ENCODE measurements around the gene CDC25A. TPM values are rescaled to one million over a fixed set of nuclear protein-coding genes. Genes with fewer than 3 reads are reported as not detected.
"Not testable (repeated sequence)": the region's sequence is repeated elsewhere in the genome, so short reads cannot be mapped to it uniquely, and the experiment has no call there.

CDC25A gene
- total RNA-seq, 1 donor from 2014 or later: 2.6 TPM

GRCh38 chr3:48214225-48214624, 26.0 kb upstream of the CDC25A start:
- Mint-ChIP-seq H3K36me3 (ENCODE audit: low read depth) (no peaks in the 10 kb centered on the region), H3K4me3 (ENCODE audit: unreplicated experiment) (no peak overlapping the region), H3K27me3 (ENCODE audit: low read depth) (no peaks in the 10 kb centered on the region), H3K4me1 (ENCODE audit: low read depth) (peaks cover 7% of the 10 kb centered on the region), H3K9me3 (ENCODE audit: low read depth) (no peaks in the 10 kb centered on the region), H3K27ac (ENCODE audit: unreplicated experiment) (no peak overlapping the region)
- TF ChIP-seq CTCF (IDR thresholded peaks at IDR 0.05): no peak
- no peak for DNase-seq (ENCODE audit: low spot score)

- H3K27ac Mint-ChIP-seq (ENCODE audit: unreplicated experiment); H3K9me3 Mint-ChIP-seq (ENCODE audit: low read depth); H3K27me3 Mint-ChIP-seq (ENCODE audit: low read depth); H3K4me1 Mint-ChIP-seq (ENCODE audit: low read depth); H3K4me3 Mint-ChIP-seq (ENCODE audit: unreplicated experiment); H3K36me3 Mint-ChIP-seq (ENCODE audit: low read depth); DNase-seq (ENCODE audit: low spot score): not testable (repeated sequence)
Observed at GRCh38 chr3:48211776-48212175, 23.6 kb upstream of the CDC25A start.

- not testable (repeated sequence) for H3K27ac Mint-ChIP-seq (ENCODE audit: unreplicated experiment); DNase-seq (ENCODE audit: low spot score); H3K9me3 Mint-ChIP-seq (ENCODE audit: low read depth); H3K4me1 Mint-ChIP-seq (ENCODE audit: low read depth); H3K27me3 Mint-ChIP-seq (ENCODE audit: low read depth); H3K36me3 Mint-ChIP-seq (ENCODE audit: low read depth); H3K4me3 Mint-ChIP-seq (ENCODE audit: unreplicated experiment)
Observed at GRCh38 chr3:48210534-48210933, 22.3 kb upstream of the CDC25A start.

- Mint-ChIP-seq H3K27me3 (ENCODE audit: low read depth) (no peaks in the 10 kb centered on the region), H3K9me3 (ENCODE audit: low read depth) (no peaks in the 10 kb centered on the region), H3K4me3 (ENCODE audit: unreplicated experiment) (no peak overlapping the region), H3K4me1 (ENCODE audit: low read depth) (no peaks in the 10 kb centered on the region), H3K36me3 (ENCODE audit: low read depth) (no peaks in the 10 kb centered on the region), H3K27ac (ENCODE audit: unreplicated experiment) (no peak overlapping the region)
- no peak for DNase-seq (ENCODE audit: low spot score)
- TF ChIP-seq CTCF (IDR thresholded peaks at IDR 0.05): no peak
Observed at GRCh38 chr3:48209445-48209844, 21.2 kb upstream of the CDC25A start.

GRCh38 chr3:48208076-48208475, 19.9 kb upstream of the CDC25A start:
- no peak for DNase-seq (ENCODE audit: low spot score)
- no peaks in the 10 kb centered on the region for H3K9me3 Mint-ChIP-seq (ENCODE audit: low read depth)
- H3K4me1 Mint-ChIP-seq (ENCODE audit: low read depth): no peaks in the 10 kb centered on the region
- H3K4me3 Mint-ChIP-seq (ENCODE audit: unreplicated experiment): no peak overlapping the region
- no peak for TF ChIP-seq CTCF (IDR thresholded peaks at IDR 0.05)
- no peak overlapping the region for H3K27ac Mint-ChIP-seq (ENCODE audit: unreplicated experiment)
- no peaks in the 10 kb centered on the region for H3K36me3 Mint-ChIP-seq (ENCODE audit: low read depth)
- no peaks in the 10 kb centered on the region for H3K27me3 Mint-ChIP-seq (ENCODE audit: low read depth)

- no peak for DNase-seq (ENCODE audit: low spot score)
- no peak for TF ChIP-seq CTCF (IDR thresholded peaks at IDR 0.05)
- Mint-ChIP-seq H3K4me3 (ENCODE audit: unreplicated experiment) (no peak overlapping the region), H3K9me3 (ENCODE audit: low read depth) (no peaks in the 10 kb centered on the region), H3K36me3 (ENCODE audit: low read depth) (no peaks in the 10 kb centered on the region), H3K27ac (ENCODE audit: unreplicated experiment) (no peak overlapping the region), H3K27me3 (ENCODE audit: low read depth) (no peaks in the 10 kb centered on the region), H3K4me1 (ENCODE audit: low read depth) (no peaks in the 10 kb centered on the region)
Observed at GRCh38 chr3:48202632-48203031, 14.4 kb upstream of the CDC25A start.
